Stimulated activated memory B cell treated with anti-CD40 and anti-IgM and Interleukin-4, amounts not matched to agents 10 μg/mL and 1 μg/mL and 100 μg/mL, for 72 hours (primary cell): ENCODE data around the gene VPREB3.
"Not testable (repeated sequence)": the region's sequence is repeated elsewhere in the genome, so short reads cannot be mapped to it uniquely, and the experiment has no call there.

ENCODE experiments used
- ATAC-seq: fragments of 150-1000 bp; cut with Tn5 transposase; 2 replicates; pipeline ENCODE4 v1.10.0; 2021
- H3K27ac Mint-ChIP-seq: one replicate; pipeline ENCODE4 v1.8.0; 2022; ENCODE audit warnings: mild to moderate bottlenecking, mixed read lengths
- H3K27me3 Mint-ChIP-seq: one replicate; pipeline ENCODE4 v1.8.0; 2022; ENCODE audit warnings: mixed read lengths
- H3K36me3 Mint-ChIP-seq: one replicate; pipeline ENCODE4 v1.8.0; 2022; ENCODE audit warnings: mixed read lengths
- H3K4me1 Mint-ChIP-seq: one replicate; pipeline ENCODE4 v1.8.0; 2022; ENCODE audit warnings: mixed read lengths
- H3K4me3 Mint-ChIP-seq: one replicate; pipeline ENCODE4 v1.8.0; 2022; ENCODE audit warnings: mild to moderate bottlenecking, moderate library complexity, mixed read lengths
- H3K9me3 Mint-ChIP-seq: one replicate; pipeline ENCODE4 v1.8.0; 2022; ENCODE audit warnings: mixed read lengths

Gene VPREB3

GRCh38 chr22:23744001-23744400 lies 10.2 kb downstream of the VPREB3 start:
- no peak overlapping the region for H3K27ac Mint-ChIP-seq
- H3K4me3 Mint-ChIP-seq = no peak overlapping the region
- H3K27me3 Mint-ChIP-seq = no peaks in the 10 kb centered on the region
- ATAC-seq = no peak
- peaks cover 7% of the 10 kb centered on the region for H3K4me1 Mint-ChIP-seq
- H3K9me3 Mint-ChIP-seq = peaks cover 8% of the 10 kb centered on the region
- H3K36me3 Mint-ChIP-seq = peaks cover 25% of the 10 kb centered on the region

DNA sequence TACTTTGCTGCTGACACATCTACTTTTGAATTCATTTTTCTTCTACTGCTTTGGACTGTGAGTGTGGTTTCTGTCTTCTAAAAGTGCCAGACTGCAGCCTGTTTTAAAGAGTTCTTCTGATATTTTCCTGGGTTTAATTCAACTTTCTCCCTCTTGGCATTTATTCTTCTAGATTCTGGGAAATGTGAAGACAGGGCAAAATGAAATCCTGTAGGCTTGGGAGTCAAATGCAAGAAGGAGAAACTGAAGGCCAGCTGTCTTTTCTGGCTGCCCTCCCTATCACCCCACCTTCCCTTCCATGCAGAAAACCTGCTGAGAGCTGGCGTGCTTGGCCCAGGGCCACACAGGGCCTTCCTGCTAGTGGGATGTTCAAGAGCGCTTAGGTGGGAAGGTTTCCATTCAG lies 10.9 kb downstream of the VPREB3 start:
- H3K27me3 Mint-ChIP-seq = no peaks in the 10 kb centered on the region
- no peak for ATAC-seq
- no peak overlapping the region for H3K4me3 Mint-ChIP-seq
- H3K27ac Mint-ChIP-seq = no peak overlapping the region
- H3K9me3 Mint-ChIP-seq = peaks cover 8% of the 10 kb centered on the region
- peaks cover 7% of the 10 kb centered on the region for H3K4me1 Mint-ChIP-seq
- H3K36me3 Mint-ChIP-seq = peaks cover 25% of the 10 kb centered on the region

GRCh38 chr22:23742505-23743264 lies 11.5 kb downstream of the VPREB3 start:
- H3K36me3 Mint-ChIP-seq = peaks cover 25% of the 10 kb centered on the region
- H3K27ac Mint-ChIP-seq = no peak overlapping the region
- no peak for ATAC-seq
- peaks cover 7% of the 10 kb centered on the region for H3K4me1 Mint-ChIP-seq
- H3K4me3 Mint-ChIP-seq = no peak overlapping the region
- H3K27me3 Mint-ChIP-seq = no peaks in the 10 kb centered on the region
- H3K9me3 Mint-ChIP-seq = peaks cover 8% of the 10 kb centered on the region

DNA sequence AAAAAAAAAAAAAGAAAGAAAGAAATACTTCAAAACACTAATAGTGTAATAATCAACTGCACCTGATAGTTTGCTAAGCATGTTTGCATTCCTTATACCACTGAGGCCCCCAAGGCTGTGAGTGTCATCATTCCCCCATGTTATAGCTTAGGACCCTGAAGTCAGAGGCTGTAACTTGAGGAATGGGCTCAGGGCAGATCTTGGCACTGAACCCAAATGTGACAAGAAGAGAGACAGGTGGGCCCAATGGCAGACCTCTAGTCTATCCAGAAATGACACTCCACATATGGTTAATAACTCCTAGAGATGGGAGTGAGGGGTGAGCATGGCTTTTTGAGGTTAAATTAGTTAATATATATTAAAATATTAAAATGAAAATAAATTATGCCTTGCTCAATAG lies 16.5 kb downstream of the VPREB3 start:
- no peaks in the 10 kb centered on the region for H3K9me3 Mint-ChIP-seq
- H3K4me1 Mint-ChIP-seq = no peaks in the 10 kb centered on the region
- H3K36me3 Mint-ChIP-seq = no peaks in the 10 kb centered on the region
- ATAC-seq = no peak
- no peak overlapping the region for H3K27ac Mint-ChIP-seq
- no peak overlapping the region for H3K4me3 Mint-ChIP-seq
- H3K27me3 Mint-ChIP-seq = no peaks in the 10 kb centered on the region

DNA sequence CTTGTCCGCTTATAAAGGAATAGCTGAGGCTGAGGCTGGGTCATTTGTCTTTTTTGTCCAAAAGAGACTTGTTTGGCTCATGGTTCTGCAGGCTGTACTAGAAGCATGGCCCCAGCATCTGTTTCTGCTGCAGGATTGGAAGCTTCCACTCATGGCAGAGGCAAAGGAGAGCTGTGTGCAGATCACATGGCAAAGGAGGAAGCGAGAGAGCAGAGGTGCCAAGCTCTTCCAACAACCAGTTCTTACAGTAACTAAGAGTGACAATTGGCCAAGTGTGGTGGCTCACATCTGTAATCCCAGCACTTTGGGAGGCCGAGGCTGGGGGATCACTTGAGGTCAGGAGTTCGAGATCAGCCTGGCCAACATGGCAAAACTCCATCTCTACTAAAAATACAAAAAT lies 26.1 kb downstream of the VPREB3 start:
- H3K36me3 Mint-ChIP-seq = not testable (repeated sequence)

DNA sequence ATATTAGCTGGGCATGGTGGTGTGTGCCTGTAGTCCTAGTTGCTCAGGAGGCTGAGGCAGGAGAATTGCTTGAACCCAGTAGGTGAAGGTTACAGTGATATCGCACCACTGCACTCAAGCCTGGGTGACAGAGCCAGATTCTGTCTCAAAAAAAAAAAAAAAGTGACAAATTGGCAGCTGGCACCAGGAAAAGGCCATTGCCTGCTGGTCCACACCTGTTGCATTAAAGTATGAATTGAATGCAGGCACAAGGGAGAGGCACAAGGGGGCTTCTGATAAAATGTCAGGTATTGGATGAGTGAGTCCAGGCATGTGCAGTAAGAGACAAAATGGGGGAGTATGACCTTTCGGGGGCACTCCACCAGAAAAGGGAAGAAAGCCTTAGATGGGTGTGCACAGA lies 31.5 kb downstream of the VPREB3 start:
- Mint-ChIP-seq H3K4me3 (no peak overlapping the region), H3K27me3 (peaks cover 19% of the 10 kb centered on the region), H3K27ac (no peak overlapping the region), H3K9me3 (no peaks in the 10 kb centered on the region), H3K36me3 (no peaks in the 10 kb centered on the region), H3K4me1 (peaks cover 14% of the 10 kb centered on the region)
- ATAC-seq = peak; percentile 39

More for the DNA sequence above, 26.1 kb downstream of the VPREB3 start:
- not testable (repeated sequence) for H3K9me3 Mint-ChIP-seq, H3K4me3 Mint-ChIP-seq, H3K27ac Mint-ChIP-seq, H3K4me1 Mint-ChIP-seq, ATAC-seq
- H3K27me3 Mint-ChIP-seq = peaks cover 19% of the 10 kb centered on the region

DNA sequence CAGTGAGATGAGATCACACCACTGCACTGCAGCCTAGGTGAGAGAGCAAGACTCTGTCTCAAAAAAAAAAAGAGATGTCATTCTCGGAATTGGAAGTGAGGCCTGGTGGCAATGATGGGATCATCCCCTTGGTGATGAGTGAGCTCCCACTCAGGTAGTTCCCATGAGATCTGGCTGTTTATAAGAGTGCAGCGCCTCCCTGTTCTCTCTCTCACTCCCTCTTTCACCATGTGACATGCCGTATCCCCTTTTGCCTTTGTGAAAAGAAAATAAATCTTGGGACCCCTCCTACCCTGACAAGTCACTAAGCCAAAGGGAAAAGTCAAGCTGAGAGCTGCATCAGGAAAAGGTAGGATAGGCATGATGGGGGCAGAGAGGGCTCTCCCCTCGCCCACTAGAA lies 32.1 kb downstream of the VPREB3 start:
- peaks cover 19% of the 10 kb centered on the region for H3K27me3 Mint-ChIP-seq
- H3K4me3 Mint-ChIP-seq = no peak overlapping the region
- H3K36me3 Mint-ChIP-seq = no peaks in the 10 kb centered on the region
- no peak for ATAC-seq
- peaks cover 19% of the 10 kb centered on the region for H3K4me1 Mint-ChIP-seq
- no peak overlapping the region for H3K27ac Mint-ChIP-seq
- H3K9me3 Mint-ChIP-seq = no peaks in the 10 kb centered on the region

GRCh38 chr22:23720855-23721254 lies 33.4 kb downstream of the VPREB3 start:
- Mint-ChIP-seq H3K27ac (no peak overlapping the region), H3K36me3 (no peaks in the 10 kb centered on the region), H3K9me3 (no peaks in the 10 kb centered on the region), H3K4me3 (no peak overlapping the region), H3K27me3 (peaks cover 10% of the 10 kb centered on the region), H3K4me1 (peaks cover 18% of the 10 kb centered on the region)
- no peak for ATAC-seq

- H3K4me1 Mint-ChIP-seq = peaks cover 36% of the 10 kb centered on the region
- H3K27ac Mint-ChIP-seq = no peak overlapping the region
- H3K9me3 Mint-ChIP-seq = no peaks in the 10 kb centered on the region
- ATAC-seq = no peak
- no peaks in the 10 kb centered on the region for H3K27me3 Mint-ChIP-seq
- no peak overlapping the region for H3K4me3 Mint-ChIP-seq
- H3K36me3 Mint-ChIP-seq = peaks cover 11% of the 10 kb centered on the region
These were observed 35.7 kb downstream of the VPREB3 start for GRCh38 chr22:23718371-23719165.

- Mint-ChIP-seq H3K4me3 (peak overlapping the region; percentile 84), H3K9me3 (no peaks in the 10 kb centered on the region), H3K27ac (peak overlapping the region; percentile 89), H3K36me3 (peaks cover 19% of the 10 kb centered on the region), H3K4me1 (peaks cover 30% of the 10 kb centered on the region), H3K27me3 (no peaks in the 10 kb centered on the region)
- ATAC-seq = peak; percentile 95
These were observed 37.1 kb downstream of the VPREB3 start for GRCh38 chr22:23716811-23717801.

DNA sequence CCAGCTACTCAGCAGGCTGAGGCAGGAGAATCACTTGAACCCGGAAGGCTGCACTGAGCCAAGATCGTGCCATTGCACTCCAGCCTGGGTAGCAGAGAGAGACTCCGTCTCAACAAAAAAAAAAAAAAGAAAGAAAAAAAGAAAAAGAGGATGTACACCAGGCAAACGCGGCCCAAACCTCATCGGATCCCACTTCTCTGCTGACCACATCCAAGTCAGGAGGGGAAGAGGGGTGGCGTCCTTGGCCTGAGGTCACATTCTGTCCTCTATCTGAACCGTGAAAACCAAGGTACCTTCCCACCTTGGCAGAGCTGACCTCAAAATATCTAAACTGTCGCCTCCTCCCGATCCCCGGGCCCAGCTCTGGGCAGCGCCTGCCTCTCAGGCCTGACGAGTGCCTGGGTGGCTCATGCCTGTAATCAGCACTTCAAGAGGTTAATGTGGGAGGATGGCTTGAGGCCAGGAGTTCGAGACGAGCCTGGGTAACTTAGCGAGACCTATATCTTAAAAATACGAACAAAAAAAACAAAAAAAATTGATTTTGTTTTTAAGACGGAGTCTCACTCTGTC lies 38.3 kb downstream of the VPREB3 start:
- H3K9me3 Mint-ChIP-seq = no peaks in the 10 kb centered on the region
- peaks cover 24% of the 10 kb centered on the region for H3K36me3 Mint-ChIP-seq
- peaks cover 30% of the 10 kb centered on the region for H3K4me1 Mint-ChIP-seq
- H3K27ac Mint-ChIP-seq = peak overlapping the region; percentile 89
- ATAC-seq = no peak
- peak overlapping the region; percentile 50 for H3K4me3 Mint-ChIP-seq
- no peaks in the 10 kb centered on the region for H3K27me3 Mint-ChIP-seq

DNA sequence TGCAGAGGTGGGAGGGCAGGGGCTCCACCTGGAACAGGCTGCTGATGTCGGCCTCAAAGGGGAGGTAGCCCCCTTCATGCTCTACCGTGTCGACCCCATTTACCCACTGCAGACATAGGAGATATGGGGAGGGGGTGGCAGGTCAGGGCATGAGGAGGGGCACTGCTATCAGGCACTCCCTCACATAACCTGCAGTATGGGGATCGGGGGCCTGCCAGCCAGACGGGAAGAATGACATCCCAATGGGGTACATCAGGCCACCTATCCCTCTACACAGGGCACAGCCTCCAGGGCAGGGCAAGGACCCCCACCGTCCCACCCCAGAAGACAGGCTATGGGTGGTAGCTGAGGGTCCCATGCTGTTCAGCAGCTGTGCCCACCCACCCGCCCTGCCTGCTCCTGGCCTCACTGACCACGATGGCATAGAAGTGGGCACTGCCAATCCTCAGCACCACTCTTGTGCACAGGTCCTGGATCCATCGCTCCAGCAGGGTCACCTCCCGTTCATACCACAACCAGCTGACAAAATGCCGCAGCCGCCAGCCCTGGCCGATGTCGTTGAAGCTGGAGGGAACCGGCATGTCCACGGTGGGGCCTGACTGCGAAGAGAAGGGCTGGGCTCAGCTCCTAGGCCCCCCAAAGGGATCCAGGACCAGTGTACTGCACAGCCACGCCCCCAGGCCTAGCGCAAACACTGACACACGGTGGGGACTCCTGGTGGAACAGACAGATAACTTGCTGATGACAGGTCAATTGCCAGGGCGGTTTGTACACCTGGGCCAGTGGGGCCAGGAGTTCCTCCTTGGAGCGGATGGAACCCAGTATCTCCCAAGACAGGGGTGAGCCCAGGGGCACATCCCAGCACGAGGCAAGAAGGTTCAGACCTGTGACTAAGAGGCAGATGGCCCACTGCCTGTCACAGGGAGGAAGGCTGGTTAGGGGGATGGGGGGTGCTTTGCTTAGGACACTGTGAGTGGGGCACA lies 39.3 kb downstream of the VPREB3 start:
- H3K36me3 Mint-ChIP-seq = peaks cover 34% of the 10 kb centered on the region
- peak overlapping the region; percentile 51 for H3K4me3 Mint-ChIP-seq
- peak overlapping the region; percentile 89 for H3K27ac Mint-ChIP-seq
- peaks cover 30% of the 10 kb centered on the region for H3K4me1 Mint-ChIP-seq
- H3K9me3 Mint-ChIP-seq = no peaks in the 10 kb centered on the region
- ATAC-seq = no peak
- H3K27me3 Mint-ChIP-seq = no peaks in the 10 kb centered on the region

DNA sequence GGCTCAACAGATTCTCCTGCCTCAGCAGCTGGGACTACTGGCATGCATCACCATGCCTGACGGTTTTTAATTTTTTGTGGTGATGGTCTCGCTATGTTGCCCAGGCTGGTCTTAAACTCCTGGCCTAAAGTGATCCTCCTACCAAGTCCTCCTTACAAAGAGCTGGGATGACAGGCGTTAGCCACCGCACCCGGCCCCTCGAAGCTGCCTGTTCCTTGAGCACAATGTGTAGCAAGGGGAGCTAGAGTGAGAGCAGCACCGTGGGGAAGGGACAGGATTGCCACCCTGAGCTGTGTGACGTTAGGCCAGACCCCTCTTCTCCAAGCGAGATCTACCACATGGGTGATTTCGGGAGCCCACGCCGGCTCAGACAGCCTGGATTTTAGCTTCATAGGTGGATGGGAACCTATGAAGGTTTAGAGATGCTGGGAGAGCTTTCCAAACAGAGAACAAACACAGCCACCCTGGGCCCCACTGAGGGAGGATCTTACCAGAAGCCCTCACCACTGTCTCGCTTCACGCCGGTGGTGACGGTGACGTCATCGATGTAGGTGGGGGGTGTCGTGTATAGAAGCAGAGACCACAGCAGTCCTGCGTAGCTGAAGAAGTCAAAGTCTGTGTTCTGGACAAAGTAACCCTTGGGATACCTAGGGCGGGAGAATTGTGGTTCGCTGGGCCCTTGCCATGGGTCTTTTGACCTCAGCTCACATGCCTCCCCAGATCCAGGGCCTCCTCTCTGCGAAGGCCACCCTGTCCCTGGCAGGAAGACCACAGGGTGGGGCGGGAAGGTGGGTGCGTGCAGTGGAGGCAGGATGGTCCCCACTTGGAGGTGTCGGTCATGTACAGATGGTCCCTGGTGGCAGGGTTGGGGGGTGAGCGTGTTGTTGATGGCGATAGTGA lies 40.3 kb downstream of the VPREB3 start:
- H3K9me3 Mint-ChIP-seq = no peaks in the 10 kb centered on the region

More for the DNA sequence above, 40.3 kb downstream of the VPREB3 start:
- no peak for ATAC-seq
- no peak overlapping the region for H3K4me3 Mint-ChIP-seq
- H3K4me1 Mint-ChIP-seq = peaks cover 30% of the 10 kb centered on the region
- H3K36me3 Mint-ChIP-seq = peaks cover 44% of the 10 kb centered on the region
- H3K27ac Mint-ChIP-seq = no peak overlapping the region
- no peaks in the 10 kb centered on the region for H3K27me3 Mint-ChIP-seq
